ENCODE results near the gene COMP. TPM values are rescaled to one million over a fixed set of nuclear protein-coding genes. Genes with fewer than 3 reads are reported as not detected.

COMP gene
- total RNA-seq, 1 experiment from 2014 or later: 0.16 TPM

- BruUV-seq (replicated peaks): no TSS peak
- CTCF ChIA-PET: no interaction called here
- H3K27me3 Mint-ChIP-seq (ENCODE audit: insufficient read depth, unreplicated experiment): no peaks in the 10 kb centered on the region
Measured at GRCh38 chr19:18809149-18809868, 18.2 kb upstream of the COMP start.

DNA sequence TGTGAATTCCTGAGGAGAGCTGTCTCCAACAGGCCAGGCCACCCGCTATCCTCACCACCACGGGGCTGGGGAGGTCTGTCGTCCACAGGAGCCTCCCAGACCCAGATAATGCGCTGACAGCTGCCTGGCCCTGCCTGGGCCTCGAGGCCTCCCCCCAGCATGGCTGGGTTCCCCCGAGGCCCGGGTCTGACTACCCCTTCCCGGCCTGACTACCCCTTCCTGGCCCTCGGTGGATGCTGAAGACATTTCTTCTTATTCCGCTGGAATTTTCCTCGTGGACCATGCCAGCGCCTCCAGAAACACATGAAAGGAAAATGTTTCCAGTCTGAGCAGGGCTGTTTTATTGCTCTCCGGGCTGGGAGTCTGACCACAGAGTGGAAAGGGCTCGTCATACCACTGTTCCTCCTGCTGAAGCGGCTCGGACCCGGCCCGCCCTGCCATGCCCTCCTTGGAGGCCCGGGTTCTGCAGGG, 16.8 kb upstream of the COMP start:
- no peak overlapping the region for H3K4me3 ChIP-seq (ENCODE audit: low read depth, low read length)
- no peaks in the 10 kb centered on the region for H3K36me3 Mint-ChIP-seq (ENCODE audit: insufficient read depth, unreplicated experiment)
- no peaks in the 10 kb centered on the region for H3K27me3 ChIP-seq (replicated peaks; ENCODE audit: control insufficient read depth, insufficient read depth, low read length)
- no peaks in the 10 kb centered on the region for H3K27me3 Mint-ChIP-seq (ENCODE audit: insufficient read depth, unreplicated experiment)
- no peak overlapping the region for H3K4me3 Mint-ChIP-seq (ENCODE audit: unreplicated experiment)
- no peaks in the 10 kb centered on the region for H3K4me1 ChIP-seq
- intact Hi-C loops (cut with micrococcal nuclease; ENCODE audit: unreplicated experiment): no loop called here
- no TSS peak for BruUV-seq (replicated peaks)
- H3K27ac Mint-ChIP-seq (ENCODE audit: unreplicated experiment): no peak overlapping the region
- H3K9me3 ChIP-seq: no peaks in the 10 kb centered on the region
- POLR2A ChIA-PET: no interaction called here
- DNase-seq: no peak
- H3K36me3 ChIP-seq (ENCODE audit: control insufficient read depth, insufficient read depth, low read length): no peaks in the 10 kb centered on the region
- CTCF ChIA-PET: no interaction called here
- no peaks in the 10 kb centered on the region for H3K9me3 Mint-ChIP-seq (ENCODE audit: unreplicated experiment)
- TF ChIP-seq, protein P1, sequence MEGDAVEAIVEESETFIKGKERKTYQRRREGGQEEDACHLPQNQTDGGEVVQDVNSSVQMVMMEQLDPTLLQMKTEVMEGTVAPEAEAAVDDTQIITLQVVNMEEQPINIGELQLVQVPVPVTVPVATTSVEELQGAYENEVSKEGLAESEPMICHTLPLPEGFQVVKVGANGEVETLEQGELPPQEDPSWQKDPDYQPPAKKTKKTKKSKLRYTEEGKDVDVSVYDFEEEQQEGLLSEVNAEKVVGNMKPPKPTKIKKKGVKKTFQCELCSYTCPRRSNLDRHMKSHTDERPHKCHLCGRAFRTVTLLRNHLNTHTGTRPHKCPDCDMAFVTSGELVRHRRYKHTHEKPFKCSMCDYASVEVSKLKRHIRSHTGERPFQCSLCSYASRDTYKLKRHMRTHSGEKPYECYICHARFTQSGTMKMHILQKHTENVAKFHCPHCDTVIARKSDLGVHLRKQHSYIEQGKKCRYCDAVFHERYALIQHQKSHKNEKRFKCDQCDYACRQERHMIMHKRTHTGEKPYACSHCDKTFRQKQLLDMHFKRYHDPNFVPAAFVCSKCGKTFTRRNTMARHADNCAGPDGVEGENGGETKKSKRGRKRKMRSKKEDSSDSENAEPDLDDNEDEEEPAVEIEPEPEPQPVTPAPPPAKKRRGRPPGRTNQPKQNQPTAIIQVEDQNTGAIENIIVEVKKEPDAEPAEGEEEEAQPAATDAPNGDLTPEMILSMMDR (IDR thresholded peaks at IDR 0.05; ENCODE audit: insufficient read depth in 1 of 2, low read depth in 1 of 2, low read length in 1 of 2, severe bottlenecking in 1 of 2, unreplicated experiment in 1 of 2): no peak
- H3K4me1 Mint-ChIP-seq (ENCODE audit: low read depth, unreplicated experiment): no peaks in the 10 kb centered on the region

More at GRCh38 chr19:18809149-18809868, 18.2 kb upstream of the COMP start:
- Histone ChIP-seq H3K27me3 (replicated peaks; ENCODE audit: control insufficient read depth, insufficient read depth, low read length) (no peaks in the 10 kb centered on the region), H3K4me3 (ENCODE audit: low read depth, low read length) (no peak overlapping the region), H3K4me1 (no peaks in the 10 kb centered on the region), H3K9me3 (no peaks in the 10 kb centered on the region), H3K36me3 (ENCODE audit: control insufficient read depth, insufficient read depth, low read length) (no peaks in the 10 kb centered on the region)
- H3K4me3 Mint-ChIP-seq (ENCODE audit: unreplicated experiment): no peak overlapping the region
- POLR2A ChIA-PET: no interaction called here
- no peaks in the 10 kb centered on the region for H3K36me3 Mint-ChIP-seq (ENCODE audit: insufficient read depth, unreplicated experiment)
- TF ChIP-seq, protein P1 (IDR thresholded peaks at IDR 0.05; ENCODE audit: insufficient read depth in 1 of 2, low read depth in 1 of 2, low read length in 1 of 2, severe bottlenecking in 1 of 2, unreplicated experiment in 1 of 2): no peak
- H3K9me3 Mint-ChIP-seq (ENCODE audit: unreplicated experiment): no peaks in the 10 kb centered on the region
- no peak overlapping the region for H3K27ac Mint-ChIP-seq (ENCODE audit: unreplicated experiment)
- no peak for DNase-seq
- intact Hi-C loops (cut with micrococcal nuclease; ENCODE audit: unreplicated experiment): no loop called here
- H3K4me1 Mint-ChIP-seq (ENCODE audit: low read depth, unreplicated experiment): no peaks in the 10 kb centered on the region

GRCh38 chr19:18804643-18805042, 13.5 kb upstream of the COMP start:
- no peak for DNase-seq
- no peaks in the 10 kb centered on the region for H3K9me3 ChIP-seq
- no peaks in the 10 kb centered on the region for H3K4me1 ChIP-seq
- H3K9me3 Mint-ChIP-seq (ENCODE audit: unreplicated experiment): no peaks in the 10 kb centered on the region
- TF ChIP-seq, protein P1 (IDR thresholded peaks at IDR 0.05; ENCODE audit: insufficient read depth in 1 of 2, low read depth in 1 of 2, low read length in 1 of 2, severe bottlenecking in 1 of 2, unreplicated experiment in 1 of 2): no peak
- H3K36me3 Mint-ChIP-seq (ENCODE audit: insufficient read depth, unreplicated experiment): no peaks in the 10 kb centered on the region
- no peaks in the 10 kb centered on the region for H3K4me1 Mint-ChIP-seq (ENCODE audit: low read depth, unreplicated experiment)
- no peaks in the 10 kb centered on the region for H3K27me3 Mint-ChIP-seq (ENCODE audit: insufficient read depth, unreplicated experiment)
- CTCF ChIA-PET: no interaction called here
- no peaks in the 10 kb centered on the region for H3K27me3 ChIP-seq (replicated peaks; ENCODE audit: control insufficient read depth, insufficient read depth, low read length)
- POLR2A ChIA-PET: no interaction called here
- intact Hi-C loops (cut with micrococcal nuclease; ENCODE audit: unreplicated experiment): no loop called here
- no peak overlapping the region for H3K27ac Mint-ChIP-seq (ENCODE audit: unreplicated experiment)
- H3K4me3 Mint-ChIP-seq (ENCODE audit: unreplicated experiment): no peak overlapping the region
- H3K4me3 ChIP-seq (ENCODE audit: low read depth, low read length): no peak overlapping the region
- no peaks in the 10 kb centered on the region for H3K36me3 ChIP-seq (ENCODE audit: control insufficient read depth, insufficient read depth, low read length)
- BruUV-seq (replicated peaks): no TSS peak

Data from Caco-2 (cell line).